Breast epithelium (tissue), 3 donors: ENCODE measurements around the gene HCAR2.
"Not testable (repeated sequence)": the region's sequence is repeated elsewhere in the genome, so short reads cannot be mapped to it uniquely, and the experiment has no call there.

Experiments
- CTCF ChIP-seq, 3 donors: fragments of 450-650 bp; IDR thresholded peaks; one replicate each; pipeline ENCODE4 v1.5.1; 2016 to 2017; ENCODE audit warnings: antibody characterized with exemption in 3 of 3, mild to moderate bottlenecking in 3 of 3, moderate library complexity in 3 of 3
- POLR2A ChIP-seq: fragments of 450-650 bp; IDR thresholded peaks from one replicate; pipeline ENCODE4 v1.6.1; 2016; ENCODE audit warnings: antibody characterized with exemption, mild to moderate bottlenecking, moderate library complexity
- POLR2AphosphoS5 ChIP-seq, 3 donors: sonication (generic); formaldehyde crosslinking; IDR thresholded peaks; one replicate each; pipeline ENCODE4 v1.6.1; 2017; ENCODE audit warnings: antibody characterized with exemption in 3 of 3

GRCh38 chr12:122715211-122715610 is 12.1 kb upstream of the HCAR2 start:
- not testable (repeated sequence) for TF ChIP-seq POLR2A; CTCF (IDR thresholded peaks at IDR 0.05); POLR2AphosphoS5 (IDR thresholded peaks at IDR 0.05)
